Stromal cell of bone marrow (primary cell): Measurements from ENCODE around the gene MEGF11.
A peak's percentile ranks its signal among the peaks of the same experiment; 100 is the strongest.
"Not testable (repeated sequence)": the region's sequence is repeated elsewhere in the genome, so short reads cannot be mapped to it uniquely, and the experiment has no call there.

Experiments
- DNase-seq: peaks from one replicate; pipeline ENCODE4 v3.0.0-alpha.2; 2012; ENCODE audit warnings: low read depth

MEGF11 gene

GRCh38 chr15:65883571-65883970 is 370.0 kb downstream of the MEGF11 start:
- DNase-seq: no peak

GRCh38 chr15:65881766-65882434 is 371.6 kb downstream of the MEGF11 start:
- DNase-seq: no peak

- no peak for DNase-seq
Measured at GRCh38 chr15:65877749-65878148, 375.8 kb downstream of the MEGF11 start.

- no peak for DNase-seq
Measured at GRCh38 chr15:65875458-65875857, 378.1 kb downstream of the MEGF11 start.

- no peak for DNase-seq
Measured at GRCh38 chr15:65873256-65873655, 380.3 kb downstream of the MEGF11 start.

- DNase-seq: peak; percentile 31
Measured at GRCh38 chr15:65872596-65872995, 381.0 kb downstream of the MEGF11 start.

GRCh38 chr15:65871886-65872285 is 381.7 kb downstream of the MEGF11 start:
- not testable (repeated sequence) for DNase-seq

- DNase-seq: peak; percentile 38
Measured at GRCh38 chr15:65870889-65871533, 382.5 kb downstream of the MEGF11 start.

GRCh38 chr15:65869954-65870871 is 383.3 kb downstream of the MEGF11 start:
- peak; percentile 8 for DNase-seq

- DNase-seq: peak; percentile 91
Measured at GRCh38 chr15:65869126-65869953, 384.2 kb downstream of the MEGF11 start, which contains the start of gene RAB11A. RAB11A (plus strand) TSS chr15:65869491; CDS start chr15:65869586, 95 bp downstream.

GRCh38 chr15:65868546-65869125 is 384.9 kb downstream of the MEGF11 start:
- DNase-seq: no peak

GRCh38 chr15:65867933-65868332 is 385.6 kb downstream of the MEGF11 start:
- DNase-seq: not testable (repeated sequence)

GRCh38 chr15:65867244-65867643 is 386.3 kb downstream of the MEGF11 start:
- DNase-seq: no peak

GRCh38 chr15:65863106-65863505 is 390.4 kb downstream of the MEGF11 start:
- no peak for DNase-seq

GRCh38 chr15:65862682-65863081 is 390.9 kb downstream of the MEGF11 start:
- DNase-seq: no peak

- DNase-seq: no peak
Measured at GRCh38 chr15:65857718-65858402, 395.7 kb downstream of the MEGF11 start.

- no peak for DNase-seq
Measured at GRCh38 chr15:65856821-65857455, 396.6 kb downstream of the MEGF11 start.

- no peak for DNase-seq
Measured at GRCh38 chr15:65851981-65852380, 401.6 kb downstream of the MEGF11 start.

- no peak for DNase-seq
Measured at GRCh38 chr15:65847989-65848388, 405.6 kb downstream of the MEGF11 start.

GRCh38 chr15:65845826-65846519 is 407.6 kb downstream of the MEGF11 start:
- no peak for DNase-seq
